WTC11 (cell line): ENCODE data around the gene RPL36AL.

ENCODE experiments used
- ARID4B ChIP-seq: sonication (generic); formaldehyde crosslinking; IDR thresholded peaks from 2 replicates; pipeline ENCODE4 v1.8.0; 2023; ENCODE audit warnings: missing genetic modification reagents, mild to moderate bottlenecking, borderline replicate concordance
- CTCF ChIP-seq: fragments of 200-600 bp; IDR thresholded peaks from 2 replicates; pipeline ENCODE4 v1.8.0; 2022; ENCODE audit warnings: antibody characterized with exemption
- GABPB1 ChIP-seq: sonication (generic); formaldehyde crosslinking; IDR thresholded peaks from 2 replicates; pipeline ENCODE4 v1.8.1; 2023; ENCODE audit warnings: mild to moderate bottlenecking, missing genetic modification reagents
- PRDM15 ChIP-seq: sonication (generic); formaldehyde crosslinking; IDR thresholded peaks from 2 replicates; pipeline ENCODE4 v1.8.0; 2022; ENCODE audit warnings: missing genetic modification reagents
- STAT6 ChIP-seq: sonication (generic); formaldehyde crosslinking; conservative IDR thresholded peaks from 2 replicates; pipeline ENCODE4 v1.8.1; 2023; ENCODE audit warnings: mild to moderate bottlenecking, low read depth, missing genetic modification reagents, moderate library complexity
- TEAD4 ChIP-seq: sonication (generic); formaldehyde crosslinking; IDR thresholded peaks from 2 replicates; pipeline ENCODE4 v1.8.0; 2022; ENCODE audit warnings: mild to moderate bottlenecking, missing genetic modification reagents
- ZNF423 ChIP-seq: fragments of 250-450 bp; sonication (Bioruptor Pico); IDR thresholded peaks from 2 replicates; pipeline ENCODE4 v2.1.2; 2022; ENCODE audit warnings: mild to moderate bottlenecking, moderate library complexity
- ZSCAN18 ChIP-seq: fragments of 250-450 bp; sonication (Bioruptor Pico); IDR thresholded peaks from 2 replicates; pipeline ENCODE4 v2.1.2; 2022; ENCODE audit warnings: mild to moderate bottlenecking, moderate library complexity

GRCh38 chr14:49617852-49618519 is 2.4 kb downstream of the RPL36AL start:
- TF ChIP-seq CTCF (no peak), PRDM15 (CRISPR knock-in tag) (no peak), GABPB1 (CRISPR knock-in tag) (no peak), ZSCAN18 (no peak), ARID4B (CRISPR knock-in tag) (no peak), STAT6 (CRISPR knock-in tag) (no peak), TEAD4 (CRISPR knock-in tag) (no peak), ZNF423 (CRISPR knock-in tag) (no peak)
